Measurements from ENCODE around the gene TRAP1.
A peak's percentile ranks its signal among the peaks of the same experiment; 100 is the strongest.

Gene TRAP1

DNA sequence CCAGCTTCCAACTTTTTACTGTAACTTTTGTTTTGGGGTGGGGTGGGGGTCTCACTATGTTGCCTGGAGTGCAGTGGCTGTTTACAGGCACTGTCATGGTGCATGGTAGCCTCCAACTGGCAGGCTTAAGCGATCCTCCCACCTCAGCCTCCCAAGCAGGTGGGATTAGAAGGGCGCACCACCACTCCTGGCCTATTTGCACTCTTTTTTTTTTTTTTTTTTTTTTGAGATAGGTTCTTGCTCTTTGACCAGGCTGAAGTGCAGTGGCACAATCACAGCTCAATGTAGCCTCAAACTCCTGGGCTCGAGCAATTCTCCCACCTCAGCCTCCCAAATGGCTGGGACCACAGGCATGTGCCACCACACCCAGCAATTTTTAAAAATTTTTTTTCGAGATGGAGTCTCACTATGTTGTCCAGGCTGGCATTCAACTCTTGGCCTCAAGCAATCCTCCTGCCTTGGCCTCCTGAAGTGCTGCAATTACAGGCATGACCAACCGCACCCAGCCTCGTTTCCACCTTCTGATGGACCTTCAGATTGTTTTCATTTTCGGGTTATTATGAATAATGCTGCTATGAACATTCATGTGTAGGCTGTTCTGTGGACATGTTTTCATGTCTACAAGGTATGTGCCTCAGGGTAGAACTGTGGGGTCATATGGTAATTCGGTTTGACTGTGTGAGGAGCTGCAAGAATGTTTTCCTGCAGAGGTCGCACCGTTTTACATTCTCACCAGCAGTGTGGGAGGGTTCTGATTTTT lies 10.9 kb downstream of the TRAP1 start:
- no peak for DNase-seq

DNA sequence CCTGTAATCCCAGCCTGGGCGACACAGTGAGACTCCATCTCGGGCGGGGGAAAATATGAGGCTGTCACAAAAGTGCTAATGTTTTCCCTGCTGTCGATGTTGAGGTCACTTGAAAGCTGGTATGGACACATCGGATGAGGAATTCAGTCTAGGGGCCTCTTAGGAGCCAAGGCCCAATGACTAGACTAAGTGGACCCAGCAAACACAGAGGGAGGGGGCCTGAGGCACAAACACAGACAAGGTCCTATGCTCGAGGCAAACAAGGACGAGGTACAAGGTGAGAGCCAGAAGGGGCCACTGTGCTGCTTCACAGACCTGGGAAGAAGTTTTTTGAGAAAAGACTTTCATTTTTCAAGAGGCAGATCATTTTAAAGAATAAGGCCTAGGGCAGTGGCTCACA lies 15.2 kb downstream of the TRAP1 start:
- DNase-seq: no peak

DNA sequence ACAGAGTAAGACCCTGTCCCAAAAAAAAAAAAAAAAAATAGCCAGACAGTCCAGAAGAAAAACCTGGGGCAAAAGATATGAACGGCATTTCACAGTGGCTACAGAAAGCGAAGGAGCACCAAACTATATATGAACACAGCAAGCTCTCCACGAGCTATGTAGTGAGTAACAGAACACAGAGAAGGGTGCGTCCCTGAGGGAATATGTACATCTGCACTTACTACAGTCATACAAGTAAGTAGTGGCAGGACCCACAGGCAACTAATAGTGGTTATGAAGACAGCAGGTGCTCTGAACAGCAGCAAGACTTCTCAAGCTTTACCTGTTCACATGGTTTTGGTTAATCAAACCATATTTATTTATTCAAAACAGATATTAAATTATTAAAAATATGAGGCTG lies 15.8 kb downstream of the TRAP1 start:
- no peak for DNase-seq

DNA sequence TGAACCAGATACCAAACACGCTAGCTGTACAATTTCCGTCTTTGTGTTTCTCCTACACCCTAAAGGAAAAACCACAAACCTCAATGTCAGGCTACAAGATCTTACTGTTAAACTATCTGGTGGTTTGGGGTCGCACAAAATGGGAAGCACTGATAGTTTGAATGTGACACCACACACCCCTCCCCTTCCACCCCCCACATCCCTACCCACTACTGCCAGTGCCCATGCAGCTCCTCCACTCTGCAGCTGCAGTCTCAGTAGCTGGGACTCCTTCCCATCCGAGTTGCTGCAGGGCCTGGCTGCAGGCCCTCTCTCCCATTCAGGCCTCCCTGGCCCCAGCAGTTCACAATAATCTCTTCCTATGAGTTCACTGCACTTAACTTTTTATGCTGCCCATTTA lies 18.4 kb downstream of the TRAP1 start:
- no peak for DNase-seq

DNA sequence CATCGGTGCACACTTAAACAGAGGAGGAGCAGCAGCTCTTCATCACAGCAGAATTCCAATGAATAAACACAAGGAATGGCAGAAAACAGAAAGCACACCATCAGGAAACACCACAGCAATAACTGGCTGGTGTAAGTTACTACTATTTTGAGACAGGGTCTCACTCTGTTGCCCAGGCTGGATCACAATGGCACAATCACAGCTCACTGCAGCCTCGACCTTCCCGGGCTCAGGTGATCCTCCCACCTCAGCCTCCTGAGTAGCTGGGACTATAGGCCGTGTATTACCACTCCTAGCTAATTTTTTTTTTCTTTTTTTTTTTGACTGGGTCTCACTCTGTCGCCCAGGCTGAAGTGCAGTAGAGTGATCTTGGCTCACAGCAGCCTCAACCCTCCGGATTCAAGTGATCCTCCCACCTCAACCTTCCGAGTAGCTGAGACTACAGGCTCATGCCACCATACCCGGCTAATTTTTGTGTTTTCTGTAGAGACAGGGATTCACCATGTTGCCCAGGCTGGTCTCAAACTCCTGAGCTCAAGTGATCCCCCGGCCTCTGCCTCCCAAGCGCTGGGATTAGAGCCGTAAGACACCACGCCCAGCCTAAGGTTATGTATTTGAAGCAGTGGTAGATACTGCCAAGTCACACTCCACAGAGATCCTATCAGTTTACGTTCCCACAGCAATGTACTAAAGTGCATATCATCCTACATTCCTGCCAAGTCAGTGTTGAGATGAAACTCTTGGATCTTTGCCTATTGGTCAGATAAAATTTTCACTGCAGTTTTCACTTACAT lies 20.7 kb downstream of the TRAP1 start:
- no peak for DNase-seq

DNA sequence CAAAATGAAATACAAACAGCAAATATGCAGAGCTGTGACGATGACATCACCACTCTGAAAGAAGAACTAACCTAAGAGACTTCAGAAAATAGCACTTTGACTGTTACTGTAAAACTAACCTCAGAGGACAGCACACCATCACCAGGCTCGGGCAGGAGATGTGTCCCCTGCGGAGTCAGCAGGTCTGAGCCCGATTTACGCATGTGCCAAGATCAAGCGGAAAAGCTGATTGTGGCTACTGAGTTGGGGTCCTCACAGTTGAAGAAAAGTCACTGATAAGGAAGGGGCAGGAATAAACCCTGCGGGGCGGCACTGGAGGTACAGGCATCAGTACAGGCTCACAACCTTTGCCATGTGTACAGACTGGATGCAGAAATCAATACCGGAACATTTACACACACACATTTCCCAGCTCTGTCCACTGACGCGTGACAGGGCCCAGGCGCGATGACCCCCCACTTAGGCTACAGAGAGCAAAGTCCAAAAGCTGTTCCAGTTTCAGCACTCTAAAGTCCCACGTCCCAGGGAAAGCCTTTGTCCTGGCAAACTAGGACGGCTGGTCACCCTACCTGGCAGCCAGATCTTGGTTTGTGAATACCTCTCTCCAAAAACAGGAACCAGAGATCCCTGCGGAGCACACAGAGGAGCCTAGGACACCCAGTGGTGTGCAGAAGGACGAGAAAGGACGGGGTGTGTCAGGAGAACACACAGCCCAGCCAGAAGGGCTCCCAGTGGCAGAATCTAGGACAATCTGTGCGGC lies 21.5 kb downstream of the TRAP1 start:
- DNase-seq: no peak

DNA sequence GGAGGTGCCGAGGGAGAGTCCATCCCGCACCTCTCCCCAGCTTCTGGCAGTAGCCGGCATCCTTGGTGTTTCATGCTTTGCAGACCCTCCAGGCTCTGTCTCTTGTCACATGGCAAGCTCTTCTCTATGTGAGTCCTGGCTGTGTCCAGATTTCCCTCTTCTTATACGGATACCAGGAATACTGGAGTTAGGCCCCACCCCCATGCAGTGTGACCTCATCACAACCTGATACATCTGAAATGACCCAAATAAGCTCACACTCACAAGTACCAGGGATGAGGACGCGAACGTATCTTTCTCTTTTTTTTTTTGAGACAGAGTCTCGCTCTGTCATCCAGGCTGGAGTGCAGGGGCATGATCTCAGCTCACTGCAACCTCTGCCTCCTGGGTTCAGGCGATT lies 23.3 kb downstream of the TRAP1 start:
- DNase-seq: no peak

DNA sequence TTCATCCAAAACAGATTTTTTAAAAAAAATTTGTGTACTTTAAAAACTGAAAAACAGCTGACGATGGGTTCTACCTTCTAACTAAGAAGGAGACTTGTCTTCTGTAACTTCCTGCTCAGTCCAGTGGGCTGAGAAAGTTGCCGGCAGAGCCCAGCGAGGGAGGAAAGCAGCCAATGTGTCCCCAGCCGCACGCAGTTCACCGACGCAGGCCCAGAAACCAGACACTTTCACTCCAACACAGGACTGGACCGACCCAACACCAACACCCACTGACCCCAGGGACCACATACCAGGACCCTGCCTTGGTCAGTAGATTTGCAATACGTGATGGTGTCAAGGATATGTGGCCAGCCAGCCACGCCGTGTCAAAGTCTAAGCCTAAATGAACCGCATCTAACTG lies 25.6 kb downstream of the TRAP1 start:
- no peak for DNase-seq

DNA sequence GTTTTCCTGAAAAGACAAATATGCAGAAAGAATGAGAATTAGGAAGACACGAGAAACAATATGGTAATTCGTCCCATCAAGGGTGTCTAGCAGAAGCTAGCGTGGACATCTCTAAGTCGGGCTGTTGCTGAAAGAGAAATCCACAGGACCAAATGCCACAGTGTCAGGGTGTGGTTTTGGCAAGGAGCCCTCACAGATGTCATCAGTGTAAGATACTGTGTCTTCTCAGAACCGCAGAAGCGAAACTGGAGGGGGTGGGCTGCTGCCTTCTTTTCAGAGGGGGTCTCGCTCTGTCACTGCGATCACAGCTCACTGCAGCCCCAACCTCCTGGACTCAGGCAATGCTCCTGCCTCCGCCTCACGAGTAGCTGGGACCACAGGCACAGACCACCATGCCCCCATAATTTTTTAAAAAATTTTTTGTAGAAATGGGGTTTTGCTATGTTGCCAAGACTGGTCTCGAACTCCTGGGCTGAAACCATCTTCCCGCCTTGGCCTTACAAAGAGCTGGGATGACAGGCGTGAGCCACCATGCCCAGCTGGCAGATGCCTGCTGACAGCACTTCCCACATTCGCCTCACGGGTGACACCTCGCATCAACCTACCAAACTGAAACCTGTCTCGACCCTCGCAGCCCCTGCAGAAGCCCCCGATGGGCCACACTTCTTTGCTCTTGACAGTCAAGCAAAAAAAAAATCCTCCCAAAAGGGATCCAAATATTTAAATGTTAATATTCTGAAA lies 26.2 kb downstream of the TRAP1 start:
- no peak for DNase-seq

DNA sequence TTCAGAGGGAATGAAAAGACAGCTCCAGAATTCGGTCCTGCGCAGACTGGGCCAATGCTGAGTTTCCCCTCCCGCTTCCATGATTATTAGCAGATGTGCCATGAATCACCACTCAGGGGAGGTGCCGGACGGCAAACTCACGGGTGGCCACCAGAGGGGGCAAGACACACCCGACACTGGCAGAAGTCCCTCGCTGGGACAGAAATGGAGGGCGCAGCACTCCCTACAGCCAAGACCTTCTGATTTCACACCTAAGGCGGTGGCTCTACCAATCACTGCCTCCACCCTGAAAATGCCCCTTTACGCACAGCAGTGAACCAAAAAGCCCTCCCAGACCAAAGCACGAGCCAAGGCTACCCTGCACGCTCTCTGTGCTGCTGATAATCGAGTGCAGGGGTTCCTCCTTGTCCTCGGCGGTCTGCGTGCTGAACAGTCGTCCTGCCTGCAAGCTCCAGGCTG lies 26.8 kb downstream of the TRAP1 start:
- DNase-seq: peak; percentile 77

DNA sequence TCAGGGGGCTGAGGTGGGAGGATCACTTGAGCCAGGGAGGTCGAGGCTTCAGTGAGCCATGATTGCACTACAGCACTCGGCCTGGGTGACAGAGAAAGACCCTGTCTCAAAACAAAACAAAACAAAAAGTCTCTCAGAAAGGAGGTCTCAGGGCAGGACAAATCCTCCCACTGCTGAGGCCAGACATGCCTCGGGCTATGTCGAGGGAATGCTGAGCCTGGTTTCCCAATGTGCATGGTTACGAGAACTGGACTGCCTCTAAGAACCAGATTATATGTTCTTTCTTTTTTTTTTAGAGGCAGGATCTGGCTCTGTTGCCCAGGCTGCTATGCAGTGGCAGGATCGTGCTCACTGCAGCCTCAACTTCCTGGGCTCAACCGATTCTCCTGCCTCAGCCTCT lies 27.6 kb downstream of the TRAP1 start:
- no peak for DNase-seq

DNA sequence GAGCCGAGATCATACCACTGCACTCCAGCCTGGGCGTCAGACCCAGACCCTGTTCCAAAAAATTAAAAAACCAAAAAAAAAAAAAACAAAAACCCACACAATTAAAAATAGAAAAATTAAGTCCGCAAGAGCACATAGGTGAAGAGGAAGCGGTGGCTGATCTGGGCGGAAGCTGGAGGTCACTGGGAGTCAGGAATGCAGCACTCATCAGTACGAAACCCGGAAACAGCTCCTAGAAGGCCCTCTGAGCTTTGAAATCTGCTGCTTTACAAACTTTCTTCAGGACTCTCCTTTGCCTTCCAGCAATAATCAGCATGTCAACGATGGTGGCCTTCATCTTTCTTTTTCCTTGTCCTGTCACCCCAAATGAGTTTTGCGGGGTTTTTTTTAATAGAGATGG lies 29.5 kb downstream of the TRAP1 start:
- DNase-seq: no peak

DNA sequence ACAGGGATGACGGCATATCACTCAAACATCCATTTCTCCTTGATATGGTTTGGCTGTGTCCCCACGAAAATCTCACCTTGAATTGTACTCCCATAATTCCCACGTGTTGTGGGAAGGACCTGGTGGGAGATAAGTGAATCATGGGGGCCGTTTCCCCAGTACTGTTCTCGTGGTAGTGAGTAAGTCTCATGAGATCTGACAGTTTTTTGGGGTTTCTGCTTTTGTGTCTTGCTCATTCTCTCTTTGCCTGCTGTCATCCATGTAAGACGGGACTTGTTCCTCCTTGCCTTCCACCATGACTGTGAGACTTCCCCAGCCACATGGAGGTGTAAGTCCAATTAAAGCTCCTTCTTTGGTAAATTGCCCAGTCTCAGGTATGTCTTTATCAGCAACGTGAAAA lies 30.3 kb downstream of the TRAP1 start:
- DNase-seq: no peak

DNA sequence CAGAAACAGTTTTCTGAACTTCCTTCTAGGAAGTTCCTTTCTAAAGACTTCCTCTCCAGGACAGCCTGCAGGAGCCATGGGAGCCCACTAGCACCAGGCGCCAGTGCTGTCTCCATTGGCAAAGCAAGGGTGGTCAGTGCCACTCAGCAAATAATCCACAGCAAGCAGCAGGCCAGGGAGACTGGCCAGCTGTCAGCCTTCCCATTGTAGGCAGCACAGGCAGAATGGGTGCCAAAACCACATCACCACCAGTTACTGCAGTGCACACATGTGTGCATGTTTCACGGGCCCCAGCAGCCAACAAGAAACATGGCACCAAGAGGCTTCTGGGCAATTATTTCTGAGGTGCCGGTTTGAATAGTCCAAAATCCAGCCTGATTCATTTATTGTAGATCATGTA lies 36.1 kb downstream of the TRAP1 start:
- DNase-seq: no peak

DNA sequence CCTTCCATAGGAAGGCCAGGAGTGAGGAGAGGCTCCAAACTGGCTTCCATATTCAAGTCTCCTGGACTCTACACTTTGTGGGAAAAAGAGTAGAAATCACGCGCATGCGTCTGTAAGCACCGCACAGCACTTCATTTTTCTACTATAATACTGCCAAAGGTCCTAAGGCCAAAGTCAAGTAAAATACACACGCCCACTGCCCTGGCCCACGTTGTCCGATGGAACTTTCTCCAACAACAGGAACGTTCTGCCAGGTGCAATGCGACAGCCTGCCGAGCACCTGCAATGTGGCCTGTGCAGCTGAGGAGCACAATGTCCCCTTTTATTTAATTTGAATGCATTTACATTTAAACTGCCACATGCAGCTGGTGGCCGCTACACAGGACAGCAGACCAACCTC lies 39.3 kb downstream of the TRAP1 start:
- DNase-seq: no peak

DNA sequence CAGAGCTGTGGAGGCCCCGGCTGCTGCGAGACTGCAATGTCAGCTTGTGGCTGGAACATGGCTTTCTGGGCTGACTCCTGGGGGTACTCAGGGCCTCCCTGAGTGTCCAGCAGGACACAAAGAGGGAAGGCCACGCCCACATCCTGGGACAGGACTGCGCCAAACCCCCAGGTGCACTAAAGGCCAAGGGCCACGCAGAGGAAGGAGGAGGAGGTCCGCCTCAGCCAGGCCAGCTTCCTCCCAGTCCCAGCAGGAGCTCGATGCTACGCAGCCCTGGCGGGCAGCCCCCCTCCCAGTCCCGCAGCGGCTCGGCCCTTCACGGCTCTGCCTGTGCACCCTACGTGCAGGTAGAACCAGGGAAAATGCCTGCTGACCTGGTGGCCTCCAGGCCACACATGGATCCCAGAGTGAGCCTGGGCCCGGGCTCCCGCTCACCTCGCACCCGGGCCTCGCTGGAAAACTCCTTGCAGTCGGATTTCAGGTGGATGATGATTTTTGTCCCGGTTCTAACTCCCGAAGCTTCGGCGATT lies 41.7 kb downstream of the TRAP1 start:
- DNase-seq: no peak

DNA sequence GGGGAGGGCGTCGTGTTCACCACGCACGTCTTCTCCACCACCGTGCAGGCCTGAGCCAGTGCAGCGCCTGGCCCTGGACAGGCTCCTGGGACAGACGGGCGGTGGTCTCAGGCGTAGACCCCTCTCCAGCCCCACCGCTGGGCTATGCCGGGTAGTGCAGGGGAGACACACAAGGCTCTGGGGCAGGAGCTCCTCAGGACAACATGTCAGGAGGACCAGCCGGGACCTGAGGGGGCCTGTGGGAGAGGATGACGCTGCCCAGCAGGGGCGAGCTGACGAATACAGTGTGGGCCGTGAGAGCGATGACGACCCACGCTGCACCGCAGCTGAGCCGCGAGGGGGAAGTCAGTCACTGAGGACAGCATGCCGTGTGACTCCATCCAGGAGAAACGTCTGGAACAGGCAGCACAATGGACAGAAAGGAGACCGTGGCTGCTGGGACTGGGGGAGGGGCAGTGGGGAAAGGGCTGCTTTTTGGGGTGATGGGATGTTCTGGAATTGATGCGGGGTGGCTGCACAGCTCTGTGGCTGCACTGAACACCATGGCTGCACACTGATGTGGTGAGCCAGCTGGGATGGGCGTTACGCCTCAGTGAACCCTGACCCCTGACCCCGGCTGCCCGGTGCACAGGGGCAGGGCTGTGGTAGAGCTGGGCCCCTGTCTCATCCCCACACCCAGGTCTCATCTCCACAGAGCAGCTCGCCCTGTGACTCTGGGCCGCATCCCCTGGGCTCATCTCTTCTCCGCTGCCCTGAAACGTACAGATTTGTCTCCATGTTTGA lies 42.6 kb downstream of the TRAP1 start:
- DNase-seq: no peak

DNA sequence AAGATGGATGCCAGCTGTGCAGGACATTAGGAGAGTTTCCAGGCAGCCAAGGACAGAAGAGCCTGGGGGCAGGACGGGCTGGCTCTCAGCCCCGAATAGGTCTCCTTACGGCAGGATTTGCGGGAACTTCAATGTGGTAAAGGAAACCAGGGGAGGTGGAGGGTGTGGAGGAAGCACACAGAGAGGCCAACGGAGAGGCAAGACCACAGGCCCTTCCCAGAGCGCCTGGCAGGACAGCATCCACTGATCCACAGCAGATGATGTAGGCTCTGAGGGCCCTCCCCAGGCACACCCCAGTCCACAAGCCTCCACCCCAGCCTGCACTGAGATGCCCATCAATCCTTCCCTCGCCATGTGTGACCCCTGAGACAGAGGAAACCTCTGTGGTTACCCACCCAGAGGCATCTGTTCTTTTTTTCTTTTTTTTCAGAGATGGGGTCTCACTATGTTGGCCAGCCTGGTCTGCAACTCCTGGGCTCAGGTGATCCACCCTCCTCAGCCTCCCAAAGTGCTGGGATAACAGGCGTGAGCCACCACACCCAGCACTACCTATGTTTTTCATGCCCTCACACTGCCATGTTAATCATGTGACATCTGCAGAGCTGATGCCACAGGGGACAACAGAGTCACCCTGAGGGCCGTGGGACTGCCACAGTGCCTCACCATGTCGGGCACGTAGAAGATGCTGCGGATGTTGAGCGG lies 43.5 kb downstream of the TRAP1 start:
- DNase-seq: no peak

DNA sequence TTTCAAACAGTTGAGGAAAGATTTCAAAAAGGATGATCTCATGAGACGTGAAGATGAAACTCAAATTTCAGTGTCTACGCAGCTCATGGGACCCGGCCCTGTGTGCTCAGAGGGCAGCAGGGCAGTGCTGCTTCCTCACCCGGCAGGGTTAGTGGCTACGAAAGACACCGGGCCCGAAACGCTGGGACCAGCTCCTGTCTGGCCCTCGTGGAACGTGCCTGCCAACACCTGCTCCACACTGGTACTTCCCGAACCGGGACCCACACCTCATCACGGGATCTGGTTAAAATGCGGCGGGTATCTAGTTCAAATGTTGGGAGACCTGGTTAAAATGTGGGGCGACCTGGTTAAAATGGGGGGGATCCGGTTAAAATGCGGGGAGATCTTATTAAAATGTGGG lies 44.1 kb downstream of the TRAP1 start:
- no peak for DNase-seq

DNA sequence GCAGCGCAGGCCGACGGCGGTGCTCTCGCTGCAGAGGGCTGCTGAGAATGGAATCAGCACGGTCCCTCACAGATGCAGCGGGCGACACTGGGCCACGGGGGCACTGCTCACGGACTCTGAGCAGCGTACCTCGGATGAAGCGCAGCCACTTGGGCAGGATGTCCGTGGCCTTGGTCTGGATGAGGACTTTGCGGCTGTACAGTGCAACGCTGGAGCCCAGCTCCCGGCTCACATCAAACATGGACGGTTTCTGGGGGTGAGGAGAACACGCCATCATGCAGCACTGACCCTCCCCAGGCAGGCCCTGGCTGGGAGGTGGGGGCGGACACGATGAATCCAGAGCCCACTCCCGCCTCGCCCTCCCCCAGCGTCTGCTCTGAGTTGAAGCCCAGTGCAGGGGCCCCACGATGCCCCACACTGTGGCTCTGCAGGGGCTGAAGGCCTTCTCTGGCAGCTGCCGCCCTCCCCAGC lies 44.7 kb downstream of the TRAP1 start:
- DNase-seq: no peak

DNA sequence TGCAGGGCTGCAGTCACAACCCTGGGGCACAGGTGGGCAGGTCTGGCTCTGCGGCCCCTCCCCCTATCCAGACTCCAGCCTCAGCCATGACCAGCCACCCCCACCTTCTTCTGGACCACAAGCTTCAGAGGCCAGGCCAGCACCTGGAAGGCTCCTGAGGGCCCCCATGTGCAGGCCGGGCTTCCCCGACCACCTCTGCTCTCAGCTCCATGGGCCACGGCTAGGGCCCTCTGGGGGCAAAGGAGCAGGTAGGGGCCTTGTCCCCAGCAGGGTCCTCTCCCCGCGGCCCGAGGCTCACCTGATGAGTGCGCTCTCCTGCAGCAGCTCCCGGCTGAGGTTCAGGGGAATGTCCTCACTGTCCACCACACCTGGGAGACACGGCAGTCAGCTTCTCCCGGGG lies 45.9 kb downstream of the TRAP1 start:
- DNase-seq: no peak

Measured in stimulated activated CD4-positive, alpha-beta T cell treated with anti-CD3 and anti-CD28 coated beads, Interleukin-12 subunit alpha, Interleukin-12 subunit beta, amount 100 ng/mL, for 4 hours (primary cell).